HPDE6-E6E7 (cell line): ENCODE results near the gene BCAS3.
"Not testable (repeated sequence)": the region's sequence is repeated elsewhere in the genome, so short reads cannot be mapped to it uniquely, and the experiment has no call there.

Experiments
- DNase-seq: peaks from one replicate; pipeline ENCODE4 v3.0.0; 2011; ENCODE audit warnings: missing footprints; ENCODE audit errors: extremely low spot score

BCAS3 gene

GRCh38 chr17:60674637-60675036 lies 3.0 kb upstream of the BCAS3 start:
- not testable (repeated sequence) for DNase-seq

- no peak for DNase-seq
Measured at GRCh38 chr17:60675997-60676396, 1.7 kb upstream of the BCAS3 start.

DNA sequence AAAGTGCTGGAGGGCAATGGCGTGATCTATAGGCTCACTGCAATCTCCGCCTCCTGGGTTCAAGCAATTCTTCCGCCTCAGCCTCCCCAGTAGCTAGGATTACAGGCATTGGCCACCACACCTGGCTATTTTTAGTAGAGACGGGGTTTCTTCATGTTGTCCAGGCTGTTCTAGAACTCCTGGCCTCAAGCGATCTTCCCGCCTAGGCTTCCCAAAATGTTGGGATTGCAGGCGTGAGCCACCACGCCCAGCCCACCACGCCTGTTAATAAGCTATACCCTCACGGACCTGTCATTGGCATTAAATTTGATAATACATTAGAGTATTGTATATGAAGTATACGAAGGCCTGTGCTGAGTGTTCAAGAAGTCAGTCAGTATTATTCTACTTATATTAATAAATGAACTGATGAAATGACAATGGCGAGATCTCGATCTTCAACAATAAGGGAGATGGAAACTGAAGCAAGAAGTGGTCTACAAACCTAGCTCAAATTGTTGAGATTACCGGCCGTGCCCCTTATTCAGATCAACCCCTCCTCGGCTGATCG lies 818 bp upstream of the BCAS3 start:
- DNase-seq = no peak

DNA sequence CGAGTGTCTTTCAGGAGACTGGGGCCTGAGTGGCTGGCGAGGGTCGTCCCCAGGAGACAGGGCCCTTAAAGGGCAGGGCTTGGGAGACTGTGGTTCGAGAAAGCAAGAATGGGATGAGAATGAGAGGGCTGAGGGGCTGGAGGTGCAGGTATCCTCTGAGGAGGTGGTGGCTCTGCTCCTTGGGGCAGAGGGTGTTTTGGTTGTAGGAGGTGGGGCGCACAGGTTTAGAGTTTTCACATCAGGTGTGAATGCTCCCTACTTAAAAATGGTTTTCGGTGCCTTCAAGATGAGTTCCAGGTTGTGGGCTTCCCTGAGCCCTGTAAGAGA lies 430 bp downstream of the BCAS3 start:
- DNase-seq = no peak

- DNase-seq = no peak
Measured at GRCh38 chr17:60679287-60679686, 1.6 kb downstream of the BCAS3 start.

- no peak for DNase-seq
Measured at GRCh38 chr17:60680754-60681153, 3.1 kb downstream of the BCAS3 start.

GRCh38 chr17:60685437-60685836 lies 7.8 kb downstream of the BCAS3 start:
- DNase-seq = no peak

- no peak for DNase-seq
Measured at GRCh38 chr17:60695960-60696359, 18.3 kb downstream of the BCAS3 start.

GRCh38 chr17:60699090-60699489 lies 21.4 kb downstream of the BCAS3 start:
- DNase-seq = no peak

GRCh38 chr17:60704170-60704569 lies 26.5 kb downstream of the BCAS3 start:
- no peak for DNase-seq

DNA sequence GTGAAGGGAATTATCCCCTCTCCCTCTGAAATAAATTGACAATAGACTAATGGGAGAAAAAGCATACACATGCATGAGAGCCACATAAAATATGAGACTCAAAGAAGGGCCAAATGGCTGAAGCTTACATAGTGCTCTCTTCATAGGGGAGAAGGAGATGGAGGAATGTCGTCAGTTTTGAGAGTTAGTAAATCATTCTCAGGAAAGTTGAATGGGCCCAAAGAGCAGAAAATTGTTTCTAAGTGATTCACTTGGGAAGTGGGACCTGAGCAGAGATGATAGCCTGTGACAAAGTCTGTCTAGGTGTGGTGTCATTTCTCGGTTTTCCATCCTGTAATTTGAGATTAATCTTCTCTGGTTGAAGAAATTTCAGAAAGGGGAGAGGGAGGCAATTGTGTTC lies 35.0 kb downstream of the BCAS3 start:
- no peak for DNase-seq

DNA sequence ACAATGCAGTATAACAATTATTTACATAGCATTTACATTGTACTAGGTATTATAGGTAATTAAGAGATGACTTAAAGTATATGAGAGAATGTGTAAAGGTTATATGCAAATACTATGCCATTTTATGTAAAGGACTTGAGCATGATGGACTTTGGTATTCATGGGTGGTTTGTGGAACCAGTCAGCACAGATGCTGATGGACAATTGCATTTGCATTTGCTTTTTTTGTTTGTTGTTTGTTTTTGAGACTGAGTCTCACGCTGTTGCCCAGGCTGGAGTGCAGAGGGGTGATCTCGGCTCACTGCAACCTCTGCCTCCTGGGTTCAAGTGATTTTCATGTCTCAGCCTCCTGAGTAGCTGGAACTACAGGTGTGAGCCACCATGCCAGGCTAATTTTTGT lies 36.0 kb downstream of the BCAS3 start:
- DNase-seq = no peak

- DNase-seq = no peak
Measured at GRCh38 chr17:60716766-60717165, 39.1 kb downstream of the BCAS3 start.

- DNase-seq = no peak
Measured at GRCh38 chr17:60717814-60718213, 40.2 kb downstream of the BCAS3 start.

GRCh38 chr17:60720763-60721531 lies 43.3 kb downstream of the BCAS3 start:
- DNase-seq = peak; percentile 34

DNA sequence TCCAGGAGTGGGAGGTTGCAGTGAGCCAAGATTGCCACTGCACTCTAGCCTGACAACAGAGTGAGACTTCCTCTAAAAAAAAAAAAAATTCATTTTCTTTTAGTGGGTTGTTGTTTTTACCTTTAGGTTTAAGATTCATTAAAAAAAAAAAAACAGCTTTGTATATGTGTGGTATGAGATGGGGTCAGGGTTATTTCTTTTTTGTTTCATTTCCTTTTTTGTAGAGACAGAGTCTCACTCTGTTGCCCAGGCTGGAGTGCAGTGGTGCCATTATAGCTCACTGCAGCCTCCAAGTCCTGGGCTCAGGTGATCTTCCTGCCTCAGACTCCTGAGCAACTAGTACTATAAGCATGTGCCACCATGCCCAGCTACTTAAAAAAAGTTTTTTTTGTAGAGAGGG lies 47.0 kb downstream of the BCAS3 start:
- no peak for DNase-seq

- DNase-seq = no peak
Measured at GRCh38 chr17:60729854-60730253, 52.2 kb downstream of the BCAS3 start.

- no peak for DNase-seq
Measured at GRCh38 chr17:60730273-60730672, 52.6 kb downstream of the BCAS3 start.

- DNase-seq = no peak
Measured at GRCh38 chr17:60738287-60738686, 60.6 kb downstream of the BCAS3 start.

DNA sequence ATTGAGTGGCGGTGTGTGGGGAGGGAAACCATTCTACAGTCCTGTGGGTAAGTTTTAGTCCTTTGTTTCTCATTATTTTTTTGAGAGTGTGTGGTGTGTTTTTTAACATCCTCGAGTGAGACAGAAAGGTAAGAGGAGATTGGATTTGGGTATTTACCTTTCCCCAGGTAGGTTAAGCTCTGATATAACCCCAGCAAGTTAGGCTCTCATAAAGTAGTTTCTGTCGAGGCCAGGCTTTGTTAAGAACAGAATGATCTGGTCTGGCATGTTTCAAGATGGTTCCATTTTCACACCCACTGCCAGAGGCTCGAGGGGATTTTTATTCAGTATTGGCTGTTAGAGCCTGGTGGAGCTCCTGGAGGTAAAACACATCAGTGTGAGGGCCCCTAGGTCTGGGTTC lies 62.9 kb downstream of the BCAS3 start:
- DNase-seq = no peak

GRCh38 chr17:60741031-60741430 lies 63.4 kb downstream of the BCAS3 start:
- no peak for DNase-seq

DNA sequence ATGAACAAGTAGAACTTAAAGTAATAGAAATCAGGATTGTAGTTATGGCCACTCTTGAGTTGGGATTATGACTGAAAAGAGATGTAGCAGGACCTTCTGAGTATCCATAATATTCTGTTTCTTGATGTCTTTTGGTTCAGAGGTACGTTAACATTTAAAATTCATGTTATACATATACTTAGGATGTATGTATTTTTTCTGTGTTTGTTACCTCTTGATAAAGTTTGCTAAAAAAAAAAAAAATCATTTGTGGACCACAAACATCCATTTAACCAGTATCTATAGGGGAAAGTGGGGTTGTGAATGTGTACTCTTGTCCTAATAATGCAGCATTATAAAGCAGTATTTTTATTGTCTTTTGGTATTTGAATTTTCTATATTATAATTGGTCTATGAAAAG lies 65.6 kb downstream of the BCAS3 start:
- DNase-seq = no peak

- peak; percentile 31 for DNase-seq
Measured at GRCh38 chr17:60743799-60744198, 66.1 kb downstream of the BCAS3 start.
